IgD-negative memory B cell (primary cell): ENCODE data around the gene RELL2. TPM values are rescaled to one million over a fixed set of nuclear protein-coding genes. Genes with fewer than 3 reads are reported as not detected.

Experiments used
- H3K27ac Mint-ChIP-seq, 3 donors: one replicate each; pipeline ENCODE4 v1.8.0; 2020 to 2022; ENCODE audit warnings: mild to moderate bottlenecking in 3 of 3, mixed read lengths in 3 of 3, moderate library complexity in 1 of 3
- H3K27me3 Mint-ChIP-seq: one replicate; pipeline ENCODE4 v1.8.0; 2021; ENCODE audit warnings: mixed read lengths
- H3K36me3 Mint-ChIP-seq: one replicate; pipeline ENCODE4 v1.8.0; 2020; ENCODE audit warnings: mild to moderate bottlenecking, mixed read lengths
- H3K4me1 Mint-ChIP-seq, 3 donors: one replicate each; pipeline ENCODE4 v1.8.0; 2020 to 2022; ENCODE audit warnings: mixed read lengths in 3 of 3, mild to moderate bottlenecking in 1 of 3
- H3K4me3 Mint-ChIP-seq, 4 donors: one replicate each; pipeline ENCODE4 v1.8.0; 2020 to 2022; ENCODE audit warnings: mild to moderate bottlenecking in 4 of 4, mixed read lengths in 4 of 4, moderate library complexity in 3 of 4
- H3K9me3 Mint-ChIP-seq, 3 donors: one replicate each; pipeline ENCODE4 v1.8.0; 2020 to 2021; ENCODE audit warnings: mixed read lengths in 3 of 3, mild to moderate bottlenecking in 1 of 3
- polyA plus RNA-seq: library from polyadenylated mRNA; unstranded; fragments of 300-500 nt; fragmentation: Illumina TruSeq; gene quantifications from one replicate; pipeline ENCODE4 v1.2.3, GENCODE V29; 2021

Gene RELL2
- polyA plus RNA-seq, 1 donor from 2014 or later: 5.9 TPM

- Mint-ChIP-seq H3K36me3 (peaks cover 3% of the 10 kb centered on the region), H3K4me3 (peak overlapping the region; percentile 13 to 95 (median 88)), H3K9me3 (no peaks in the 10 kb centered on the region), H3K27ac (peak overlapping the region in 2 of 3 donors; percentile 70 to 95), H3K4me1 (peaks cover 29 to 36% (median 31%) of the 10 kb centered on the region in 3 donors), H3K27me3 (no peaks in the 10 kb centered on the region)
Measured at GRCh38 chr5:141634720-141635119, 2.1 kb upstream of the RELL2 start.

GRCh38 chr5:141635646-141636045 lies 1.2 kb upstream of the RELL2 start:
- Mint-ChIP-seq H3K36me3 (peaks cover 3% of the 10 kb centered on the region), H3K4me1 (peaks cover 29 to 36% (median 31%) of the 10 kb centered on the region in 3 donors), H3K4me3 (peak overlapping the region; percentile 84 to 96 (median 93))

GRCh38 chr5:141636106-141636412 lies 738 bp upstream of the RELL2 start:
- Mint-ChIP-seq H3K27ac (peak overlapping the region; percentile 74 to 95 (median 95)), H3K4me1 (peaks cover 29 to 36% (median 31%) of the 10 kb centered on the region in 3 donors), H3K27me3 (no peaks in the 10 kb centered on the region)

More at GRCh38 chr5:141635646-141636045, 1.2 kb upstream of the RELL2 start:
- Mint-ChIP-seq H3K27ac (peak overlapping the region in 2 of 3 donors; percentile 95), H3K9me3 (no peaks in the 10 kb centered on the region), H3K27me3 (no peaks in the 10 kb centered on the region)

GRCh38 chr5:141637123-141637766 lies 448 bp downstream of the RELL2 start:
- H3K4me1 Mint-ChIP-seq: peaks cover 28 to 36% (median 31%) of the 10 kb centered on the region in 3 donors
- peak overlapping the region; percentile 84 to 95 (median 93) for H3K4me3 Mint-ChIP-seq
- H3K9me3 Mint-ChIP-seq: no peaks in the 10 kb centered on the region
- H3K36me3 Mint-ChIP-seq: peaks cover 2% of the 10 kb centered on the region
- H3K27ac Mint-ChIP-seq: peak overlapping the region; percentile 88 to 96 (median 95)
- no peaks in the 10 kb centered on the region for H3K27me3 Mint-ChIP-seq

More at GRCh38 chr5:141636106-141636412, 738 bp upstream of the RELL2 start:
- H3K9me3 Mint-ChIP-seq: no peaks in the 10 kb centered on the region
- peak overlapping the region; percentile 84 to 96 (median 93) for H3K4me3 Mint-ChIP-seq
- H3K36me3 Mint-ChIP-seq: peaks cover 3% of the 10 kb centered on the region

- Mint-ChIP-seq H3K27me3 (no peaks in the 10 kb centered on the region), H3K9me3 (no peaks in the 10 kb centered on the region), H3K27ac (peak overlapping the region; percentile 88 to 96 (median 95)), H3K4me1 (peaks cover 24 to 30% (median 30%) of the 10 kb centered on the region in 3 donors), H3K4me3 (peak overlapping the region; percentile 84 to 95 (median 93)), H3K36me3 (no peaks in the 10 kb centered on the region)
Measured at GRCh38 chr5:141637767-141638419, 1.1 kb downstream of the RELL2 start.

- no peaks in the 10 kb centered on the region for H3K9me3 Mint-ChIP-seq
- peak overlapping the region in 2 of 3 donors; percentile 88 to 95 for H3K27ac Mint-ChIP-seq
- peaks cover 24 to 28% (median 27%) of the 10 kb centered on the region in 3 donors for H3K4me1 Mint-ChIP-seq
- peaks cover 3% of the 10 kb centered on the region for H3K36me3 Mint-ChIP-seq
- peak overlapping the region in 3 of 4 donors; percentile 91 to 95 (median 95) for H3K4me3 Mint-ChIP-seq
- no peaks in the 10 kb centered on the region for H3K27me3 Mint-ChIP-seq
Measured at GRCh38 chr5:141638771-141639170, 2.0 kb downstream of the RELL2 start.

- Mint-ChIP-seq H3K27me3 (no peaks in the 10 kb centered on the region), H3K9me3 (no peaks in the 10 kb centered on the region), H3K27ac (peak overlapping the region in 1 of 3 donors; percentile 95), H3K4me1 (peaks cover 19 to 22% (median 20%) of the 10 kb centered on the region in 3 donors), H3K36me3 (peaks cover 5% of the 10 kb centered on the region), H3K4me3 (peak overlapping the region in 1 of 4 donors; percentile 91)
Measured at GRCh38 chr5:141639357-141640050, 2.7 kb downstream of the RELL2 start.

GRCh38 chr5:141640051-141640415 lies 3.2 kb downstream of the RELL2 start:
- Mint-ChIP-seq H3K27me3 (no peaks in the 10 kb centered on the region), H3K36me3 (peaks cover 5% of the 10 kb centered on the region), H3K4me3 (peak overlapping the region in 1 of 4 donors; percentile 38), H3K27ac (peak overlapping the region in 2 of 3 donors; percentile 28 to 88), H3K4me1 (peaks cover 16 to 18% (median 17%) of the 10 kb centered on the region in 3 donors), H3K9me3 (no peaks in the 10 kb centered on the region)

GRCh38 chr5:141640698-141641097 lies 3.9 kb downstream of the RELL2 start:
- Mint-ChIP-seq H3K36me3 (peaks cover 5% of the 10 kb centered on the region), H3K27me3 (no peaks in the 10 kb centered on the region), H3K4me1 (peaks cover 10 to 12% (median 11%) of the 10 kb centered on the region in 3 donors), H3K9me3 (no peaks in the 10 kb centered on the region), H3K4me3 (peak overlapping the region in 1 of 4 donors; percentile 38), H3K27ac (peak overlapping the region in 2 of 3 donors; percentile 81 to 88)

- Mint-ChIP-seq H3K9me3 (no peaks in the 10 kb centered on the region), H3K36me3 (peaks cover 5% of the 10 kb centered on the region), H3K4me1 (peaks cover 5 to 7% (median 6%) of the 10 kb centered on the region in 3 donors), H3K27me3 (no peaks in the 10 kb centered on the region), H3K27ac (peak overlapping the region in 1 of 3 donors; percentile 81), H3K4me3 (peak overlapping the region in 1 of 4 donors; percentile 38)
Measured at GRCh38 chr5:141641634-141642267, 5.0 kb downstream of the RELL2 start.

- no peaks in the 10 kb centered on the region for H3K27me3 Mint-ChIP-seq
- no peaks in the 10 kb centered on the region for H3K9me3 Mint-ChIP-seq
- peaks cover 11 to 13% (median 12%) of the 10 kb centered on the region in 3 donors for H3K4me1 Mint-ChIP-seq
- peak overlapping the region in 1 of 4 donors; percentile 60 for H3K4me3 Mint-ChIP-seq
- no peak overlapping the region for H3K27ac Mint-ChIP-seq
- peaks cover 5% of the 10 kb centered on the region for H3K36me3 Mint-ChIP-seq
Measured at GRCh38 chr5:141646026-141646425, 9.2 kb downstream of the RELL2 start.

GRCh38 chr5:141647242-141647641 lies 10.4 kb downstream of the RELL2 start:
- H3K36me3 Mint-ChIP-seq: peaks cover 5% of the 10 kb centered on the region
- H3K9me3 Mint-ChIP-seq: no peaks in the 10 kb centered on the region
- H3K27me3 Mint-ChIP-seq: no peaks in the 10 kb centered on the region
- peaks cover 16% of the 10 kb centered on the region in 3 donors for H3K4me1 Mint-ChIP-seq
- H3K4me3 Mint-ChIP-seq: no peak overlapping the region
- H3K27ac Mint-ChIP-seq: no peak overlapping the region

GRCh38 chr5:141647851-141648250 lies 11.1 kb downstream of the RELL2 start:
- Mint-ChIP-seq H3K27me3 (no peaks in the 10 kb centered on the region), H3K36me3 (peaks cover 5% of the 10 kb centered on the region), H3K27ac (peak overlapping the region in 1 of 3 donors; percentile 29), H3K4me3 (peak overlapping the region in 2 of 4 donors; percentile 5 to 36), H3K9me3 (no peaks in the 10 kb centered on the region), H3K4me1 (peaks cover 16 to 20% (median 18%) of the 10 kb centered on the region in 3 donors)

- Mint-ChIP-seq H3K27me3 (no peaks in the 10 kb centered on the region), H3K27ac (peak overlapping the region in 2 of 3 donors; percentile 7 to 50), H3K9me3 (no peaks in the 10 kb centered on the region), H3K4me3 (peak overlapping the region in 1 of 4 donors; percentile 36), H3K4me1 (peaks cover 16 to 20% (median 18%) of the 10 kb centered on the region in 3 donors), H3K36me3 (no peaks in the 10 kb centered on the region)
Measured at GRCh38 chr5:141649056-141649688, 12.4 kb downstream of the RELL2 start.
